ENCODE results near the gene SORCS2.

The SORCS2 gene

GRCh38 chr4:7734651-7735260, 542.4 kb downstream of the SORCS2 start:
- H3K9ac ChIP-seq (ENCODE audit: low read depth, low read length), result no peak overlapping the region
- no peak overlapping the region for H3K4me3 ChIP-seq (ENCODE audit: low read depth, low read length)
- H3K9me3 ChIP-seq (ENCODE audit: control insufficient read depth, insufficient read depth, low read length), result no peaks in the 10 kb centered on the region
- peaks cover 2% of the 10 kb centered on the region for H3K36me3 ChIP-seq (ENCODE audit: control insufficient read depth, insufficient read depth, low read length)
- H3K27me3 ChIP-seq (ENCODE audit: control insufficient read depth, insufficient read depth, low read length), result no peaks in the 10 kb centered on the region
- H3K4me1 ChIP-seq (ENCODE audit: control insufficient read depth, insufficient read depth, low read length), result no peaks in the 10 kb centered on the region

- Histone ChIP-seq H3K4me1 (ENCODE audit: control insufficient read depth, insufficient read depth, low read length) (no peaks in the 10 kb centered on the region), H3K27me3 (ENCODE audit: control insufficient read depth, insufficient read depth, low read length) (no peaks in the 10 kb centered on the region), H3K36me3 (ENCODE audit: control insufficient read depth, insufficient read depth, low read length) (peaks cover 2% of the 10 kb centered on the region), H3K4me3 (ENCODE audit: low read depth, low read length) (no peak overlapping the region), H3K9me3 (ENCODE audit: control insufficient read depth, insufficient read depth, low read length) (no peaks in the 10 kb centered on the region), H3K9ac (ENCODE audit: low read depth, low read length) (no peak overlapping the region)
Observed at GRCh38 chr4:7735395-7735794, 543.1 kb downstream of the SORCS2 start.

- Histone ChIP-seq H3K27me3 (ENCODE audit: control insufficient read depth, insufficient read depth, low read length) (no peaks in the 10 kb centered on the region), H3K9ac (ENCODE audit: low read depth, low read length) (no peak overlapping the region)
Observed at GRCh38 chr4:7735961-7736360, 543.6 kb downstream of the SORCS2 start.

GRCh38 chr4:7736436-7737267, 544.3 kb downstream of the SORCS2 start:
- Histone ChIP-seq H3K9me3 (ENCODE audit: control insufficient read depth, insufficient read depth, low read length) (no peaks in the 10 kb centered on the region), H3K9ac (ENCODE audit: low read depth, low read length) (no peak overlapping the region), H3K36me3 (ENCODE audit: control insufficient read depth, insufficient read depth, low read length) (peaks cover 2% of the 10 kb centered on the region), H3K4me3 (ENCODE audit: low read depth, low read length) (no peak overlapping the region), H3K4me1 (ENCODE audit: control insufficient read depth, insufficient read depth, low read length) (no peaks in the 10 kb centered on the region), H3K27me3 (ENCODE audit: control insufficient read depth, insufficient read depth, low read length) (no peaks in the 10 kb centered on the region)

More at GRCh38 chr4:7735961-7736360, 543.6 kb downstream of the SORCS2 start:
- Histone ChIP-seq H3K36me3 (ENCODE audit: control insufficient read depth, insufficient read depth, low read length) (peaks cover 2% of the 10 kb centered on the region), H3K4me3 (ENCODE audit: low read depth, low read length) (no peak overlapping the region), H3K4me1 (ENCODE audit: control insufficient read depth, insufficient read depth, low read length) (no peaks in the 10 kb centered on the region), H3K9me3 (ENCODE audit: control insufficient read depth, insufficient read depth, low read length) (no peaks in the 10 kb centered on the region)

GRCh38 chr4:7737268-7737645, 544.9 kb downstream of the SORCS2 start:
- Histone ChIP-seq H3K36me3 (ENCODE audit: control insufficient read depth, insufficient read depth, low read length) (peaks cover 2% of the 10 kb centered on the region), H3K4me3 (ENCODE audit: low read depth, low read length) (no peak overlapping the region), H3K9ac (ENCODE audit: low read depth, low read length) (no peak overlapping the region), H3K4me1 (ENCODE audit: control insufficient read depth, insufficient read depth, low read length) (no peaks in the 10 kb centered on the region), H3K9me3 (ENCODE audit: control insufficient read depth, insufficient read depth, low read length) (no peaks in the 10 kb centered on the region), H3K27me3 (ENCODE audit: control insufficient read depth, insufficient read depth, low read length) (no peaks in the 10 kb centered on the region)

GRCh38 chr4:7737752-7738457, 545.6 kb downstream of the SORCS2 start:
- no peak overlapping the region for H3K4me3 ChIP-seq (ENCODE audit: low read depth, low read length)
- H3K9me3 ChIP-seq (ENCODE audit: control insufficient read depth, insufficient read depth, low read length), result no peaks in the 10 kb centered on the region
- H3K27me3 ChIP-seq (ENCODE audit: control insufficient read depth, insufficient read depth, low read length), result no peaks in the 10 kb centered on the region
- peaks cover 2% of the 10 kb centered on the region for H3K36me3 ChIP-seq (ENCODE audit: control insufficient read depth, insufficient read depth, low read length)
- no peaks in the 10 kb centered on the region for H3K4me1 ChIP-seq (ENCODE audit: control insufficient read depth, insufficient read depth, low read length)
- H3K9ac ChIP-seq (ENCODE audit: low read depth, low read length), result no peak overlapping the region

- Histone ChIP-seq H3K4me1 (ENCODE audit: control insufficient read depth, insufficient read depth, low read length) (no peaks in the 10 kb centered on the region), H3K9ac (ENCODE audit: low read depth, low read length) (no peak overlapping the region), H3K4me3 (ENCODE audit: low read depth, low read length) (no peak overlapping the region), H3K27me3 (ENCODE audit: control insufficient read depth, insufficient read depth, low read length) (no peaks in the 10 kb centered on the region), H3K9me3 (ENCODE audit: control insufficient read depth, insufficient read depth, low read length) (no peaks in the 10 kb centered on the region), H3K36me3 (ENCODE audit: control insufficient read depth, insufficient read depth, low read length) (peaks cover 2% of the 10 kb centered on the region)
Observed at GRCh38 chr4:7738458-7739076, 546.2 kb downstream of the SORCS2 start.

GRCh38 chr4:7739077-7739917, 547.0 kb downstream of the SORCS2 start:
- no peak overlapping the region for H3K9ac ChIP-seq (ENCODE audit: low read depth, low read length)
- no peaks in the 10 kb centered on the region for H3K27me3 ChIP-seq (ENCODE audit: control insufficient read depth, insufficient read depth, low read length)
- H3K4me3 ChIP-seq (ENCODE audit: low read depth, low read length), result no peak overlapping the region
- no peaks in the 10 kb centered on the region for H3K9me3 ChIP-seq (ENCODE audit: control insufficient read depth, insufficient read depth, low read length)
- H3K4me1 ChIP-seq (ENCODE audit: control insufficient read depth, insufficient read depth, low read length), result no peaks in the 10 kb centered on the region
- H3K36me3 ChIP-seq (ENCODE audit: control insufficient read depth, insufficient read depth, low read length), result peaks cover 2% of the 10 kb centered on the region

- no peaks in the 10 kb centered on the region for H3K9me3 ChIP-seq (ENCODE audit: control insufficient read depth, insufficient read depth, low read length)
- H3K36me3 ChIP-seq (ENCODE audit: control insufficient read depth, insufficient read depth, low read length), result peaks cover 2% of the 10 kb centered on the region
- H3K4me1 ChIP-seq (ENCODE audit: control insufficient read depth, insufficient read depth, low read length), result no peaks in the 10 kb centered on the region
- no peak overlapping the region for H3K4me3 ChIP-seq (ENCODE audit: low read depth, low read length)
- no peaks in the 10 kb centered on the region for H3K27me3 ChIP-seq (ENCODE audit: control insufficient read depth, insufficient read depth, low read length)
- H3K9ac ChIP-seq (ENCODE audit: low read depth, low read length), result no peak overlapping the region
Observed at GRCh38 chr4:7739918-7740865, 547.9 kb downstream of the SORCS2 start.

GRCh38 chr4:7740866-7741525, 548.7 kb downstream of the SORCS2 start:
- no peak overlapping the region for H3K4me3 ChIP-seq (ENCODE audit: low read depth, low read length)
- H3K9ac ChIP-seq (ENCODE audit: low read depth, low read length), result no peak overlapping the region
- peaks cover 2% of the 10 kb centered on the region for H3K36me3 ChIP-seq (ENCODE audit: control insufficient read depth, insufficient read depth, low read length)
- no peaks in the 10 kb centered on the region for H3K9me3 ChIP-seq (ENCODE audit: control insufficient read depth, insufficient read depth, low read length)
- H3K4me1 ChIP-seq (ENCODE audit: control insufficient read depth, insufficient read depth, low read length), result no peaks in the 10 kb centered on the region
- H3K27me3 ChIP-seq (ENCODE audit: control insufficient read depth, insufficient read depth, low read length), result no peaks in the 10 kb centered on the region

All from iPS-15b (cell line).